GM12892 (cell line): ENCODE data around the gene LCP2.

ENCODE experiments used
- POLR2A ChIP-seq: IDR thresholded peaks from 2 replicates; pipeline ENCODE4 v1.6.1; 2011; ENCODE audit warnings: low read depth, low read length, control low read depth
- POLR2AphosphoS5 ChIP-seq: IDR thresholded peaks from 2 replicates; pipeline ENCODE4 v1.6.1; 2011; ENCODE audit warnings: low read depth, low read length, control low read depth
- TAF1 ChIP-seq: IDR thresholded peaks from 2 replicates; pipeline ENCODE4 v1.6.1; 2011; ENCODE audit warnings: low read depth, mild to moderate bottlenecking, control low read depth, low read length, borderline replicate concordance

DNA sequence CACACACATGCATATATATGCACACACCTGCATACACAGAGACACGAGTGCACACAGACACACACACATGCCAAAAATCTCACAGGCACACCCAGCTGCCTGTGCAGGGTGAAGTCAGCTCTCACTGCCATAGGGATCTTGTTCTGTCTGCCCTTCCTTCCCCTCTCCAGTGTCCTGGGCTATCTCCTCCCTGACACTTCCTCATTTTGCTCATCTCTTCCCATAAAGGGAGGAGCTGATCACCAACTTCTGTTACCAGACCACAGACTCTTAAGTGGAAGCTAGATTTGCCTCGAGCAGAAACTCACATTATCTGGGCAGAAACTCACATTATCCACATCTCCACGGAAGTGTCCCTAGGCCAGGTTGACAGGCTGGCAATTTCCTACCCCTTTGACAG, 28.7 kb downstream of the LCP2 start:
- no peak; the same call in 1 of the 2 replicates for TF ChIP-seq POLR2AphosphoS5
- no peak; the same call in 1 of the 2 replicates for TF ChIP-seq POLR2A
- no peak for TF ChIP-seq TAF1
